OCI-LY7 (cell line): ENCODE measurements around the gene C16orf78. TPM values are rescaled to one million over a fixed set of nuclear protein-coding genes. Genes with fewer than 3 reads are reported as not detected.

Experiments
- Bru-seq: library from RNA; stranded (reverse); fragments of 400-500 nt; gene quantifications from one replicate; lab custom pipeline; 2021; lab: Mats Ljungman, UMichigan
- BruChase-seq, 2 experiments: library from RNA; stranded (reverse); fragments of 400-500 nt; gene quantifications; one replicate each; lab custom pipeline; 2021; lab: Mats Ljungman, UMichigan
- BruUV-seq: library from RNA; stranded (reverse); fragments of 400-500 nt; replicated peaks from 2 replicates; lab custom pipeline; 2021; lab: Mats Ljungman, UMichigan
- CTCF ChIA-PET: fragments of 300-600 bp; sonication (Branson Sonifier 250); formaldehyde crosslinking; loops from one replicate; lab custom pipeline; 2022; ENCODE audit warnings: antibody characterized with exemption; ENCODE audit not compliant: unreplicated experiment; lab: Charles Lee
- POLR2A ChIA-PET: fragments of 300-600 bp; sonication (Branson Sonifier 250); formaldehyde crosslinking; loops from one replicate; lab custom pipeline; 2022; ENCODE audit warnings: antibody characterized with exemption; lab: Charles Lee
- DNase-seq: peaks from one replicate; pipeline ENCODE4 v3.0.0-alpha.2; 2015; ENCODE audit warnings: low spot score
- H2AFZ ChIP-seq: fragments of 200-600 bp; sonication (generic), shearing (Covaris generic); 2 replicates; pipeline ENCODE4 v1.6.1; 2014; ENCODE audit warnings: mild to moderate bottlenecking, antibody characterized with exemption, low read length, moderate library complexity
- H3K27ac ChIP-seq: fragments of 200-600 bp; sonication (generic); 2 replicates; pipeline ENCODE4 v1.5.1; 2014; ENCODE audit warnings: mixed run types, low read depth, mild to moderate bottlenecking, moderate library complexity, low read length, inconsistent platforms; ENCODE audit not compliant: poor library complexity, severe bottlenecking
- H3K36me3 ChIP-seq: fragments of 200-600 bp; sonication (generic); 2 replicates; pipeline ENCODE4 v1.6.1; 2014; ENCODE audit warnings: mild to moderate bottlenecking, antibody characterized with exemption, low read length, moderate library complexity, mixed read lengths; ENCODE audit not compliant: insufficient read depth
- H3K4me1 ChIP-seq: fragments of 200-600 bp; sonication (generic); 2 replicates; pipeline ENCODE4 v1.5.1; 2014; ENCODE audit warnings: mild to moderate bottlenecking, low read length; ENCODE audit not compliant: insufficient read depth, poor library complexity, severe bottlenecking
- H3K4me2 ChIP-seq: fragments of 200-600 bp; sonication (generic); 2 replicates; pipeline ENCODE4 v1.6.1; 2014; ENCODE audit warnings: mild to moderate bottlenecking, low read length
- H3K4me3 ChIP-seq: fragments of 200-600 bp; sonication (generic); 2 replicates; pipeline ENCODE4 v1.5.1; 2014; ENCODE audit warnings: mild to moderate bottlenecking, low read depth, low read length; ENCODE audit not compliant: poor library complexity, severe bottlenecking
- H3K79me2 ChIP-seq: fragments of 200-600 bp; sonication (generic); 2 replicates; pipeline ENCODE4 v1.6.1; 2016; ENCODE audit warnings: low read depth, mild to moderate bottlenecking, low read length, moderate library complexity, mixed read lengths; ENCODE audit not compliant: insufficient read depth
- H3K9me2 ChIP-seq: fragments of 200-600 bp; sonication (generic); 2 replicates; pipeline ENCODE4 v1.6.1; 2016; ENCODE audit warnings: mild to moderate bottlenecking, low read length, mixed read lengths; ENCODE audit not compliant: insufficient read depth
- H3K9me3 ChIP-seq: fragments of 200-600 bp; sonication (generic); 2 replicates; pipeline ENCODE4 v1.6.1; 2014; ENCODE audit warnings: mild to moderate bottlenecking, mixed run types, low read length, mixed read lengths
- H4K20me1 ChIP-seq: fragments of 200-600 bp; sonication (generic); 2 replicates; pipeline ENCODE4 v1.6.1; 2014; ENCODE audit warnings: mild to moderate bottlenecking, antibody characterized with exemption, low read length, moderate library complexity, mixed read lengths; ENCODE audit not compliant: insufficient read depth
- EZH2phosphoT487 ChIP-seq: fragments of 200-600 bp; sonication (generic); IDR thresholded peaks from 2 replicates; pipeline ENCODE4 v1.6.1; 2018; ENCODE audit warnings: low read depth, borderline replicate concordance, mild to moderate bottlenecking, mixed run types, antibody characterized with exemption, low read length, moderate library complexity, mixed read lengths
- intact Hi-C: fragments of 100-400 bp; cut with micrococcal nuclease; formaldehyde crosslinking; loops from one replicate; pipeline ENCODE4 v1.10.0; 2022; ENCODE audit not compliant: unreplicated experiment
- long read RNA-seq: library from polyadenylated mRNA; stranded (forward); transcript quantifications from one replicate; pipeline ENCODE4 v2.0.0, GENCODE V29; 2022
- total RNA-seq, 2 experiments: library from RNA; depleted of rRNA in 1 of 2; stranded (reverse); fragments of >200 nt in 1 of 2; shearing (Covaris generic) in 1 of 2; gene quantifications; 2 replicates each; pipeline ENCODE4 v1.2.3, GENCODE V29; 2014 to 2022
- TF ChIP-seq, protein P1 (sequence below): fragments of 200-600 bp; sonication (generic); conservative IDR thresholded peaks from 2 replicates; pipeline ENCODE4 v1.5.1; 2014; ENCODE audit warnings: mild to moderate bottlenecking, antibody characterized with exemption, low read length, moderate library complexity, mixed read lengths

C16orf78 gene
- total RNA-seq (2014; rRNA removed; shearing (Covaris generic)) (not detected in 2 replicates), total RNA-seq (2022) (not detected in 2 replicates), Bru-seq, nascent RNA (percentile 5 among the genes with signal in this experiment), BruChase-seq, experiment 1, labeled RNA remaining after a 6-hour chase (not detected), BruChase-seq, experiment 2, labeled RNA remaining after a 2-hour chase (not detected)
- long read RNA-seq, result 0 reads

DNA sequence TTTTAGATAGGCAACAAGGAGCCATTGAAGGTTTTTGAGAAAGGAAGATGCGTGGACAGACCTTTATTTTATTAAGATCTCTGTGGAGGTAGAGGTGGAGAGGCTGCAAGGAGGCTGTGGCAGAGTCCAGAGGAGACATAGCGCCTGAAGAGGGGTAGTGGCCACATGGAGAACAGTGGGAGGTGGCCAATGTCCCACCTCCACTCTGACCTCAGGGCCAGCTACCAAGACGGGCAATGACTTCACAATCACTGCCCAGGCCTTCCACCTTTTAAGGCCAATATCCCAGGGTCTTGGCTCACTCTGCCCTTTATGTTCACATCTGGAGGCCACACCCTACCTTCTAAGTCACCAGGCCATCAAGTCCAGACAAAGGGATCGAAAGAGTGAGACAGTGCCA is at the start of gene C16orf78:
TSS of gene C16orf78 (plus strand) at position 301 of the 400 bp plus-strand sequence. CDS start 136 bp downstream, outside the sequence.
- Histone ChIP-seq H2AFZ (no peak within 1 kb of the TSS), H4K20me1 (no peaks in the 10 kb centered on the region), H3K4me1 (peaks cover 3% of the 10 kb centered on the region), H3K36me3 (no peaks in the 10 kb centered on the region), H3K4me3 (no peak within 1 kb of the TSS), H3K9me3 (peaks cover 9% of the 10 kb centered on the region; the same call in 1 of the 2 replicates), H3K27ac (no peak within 1 kb of the TSS), H3K4me2 (no peak within 1 kb of the TSS), H3K9me2 (no peaks in the 10 kb centered on the region), H3K79me2 (no peaks in the 10 kb centered on the region)
- no TSS peak for BruUV-seq
- ChIA-PET POLR2A (no interaction called here), CTCF (no interaction called here)
- intact Hi-C loops, result no loop called here
- no peak for TF ChIP-seq EZH2phosphoT487
- TF ChIP-seq, protein P1, sequence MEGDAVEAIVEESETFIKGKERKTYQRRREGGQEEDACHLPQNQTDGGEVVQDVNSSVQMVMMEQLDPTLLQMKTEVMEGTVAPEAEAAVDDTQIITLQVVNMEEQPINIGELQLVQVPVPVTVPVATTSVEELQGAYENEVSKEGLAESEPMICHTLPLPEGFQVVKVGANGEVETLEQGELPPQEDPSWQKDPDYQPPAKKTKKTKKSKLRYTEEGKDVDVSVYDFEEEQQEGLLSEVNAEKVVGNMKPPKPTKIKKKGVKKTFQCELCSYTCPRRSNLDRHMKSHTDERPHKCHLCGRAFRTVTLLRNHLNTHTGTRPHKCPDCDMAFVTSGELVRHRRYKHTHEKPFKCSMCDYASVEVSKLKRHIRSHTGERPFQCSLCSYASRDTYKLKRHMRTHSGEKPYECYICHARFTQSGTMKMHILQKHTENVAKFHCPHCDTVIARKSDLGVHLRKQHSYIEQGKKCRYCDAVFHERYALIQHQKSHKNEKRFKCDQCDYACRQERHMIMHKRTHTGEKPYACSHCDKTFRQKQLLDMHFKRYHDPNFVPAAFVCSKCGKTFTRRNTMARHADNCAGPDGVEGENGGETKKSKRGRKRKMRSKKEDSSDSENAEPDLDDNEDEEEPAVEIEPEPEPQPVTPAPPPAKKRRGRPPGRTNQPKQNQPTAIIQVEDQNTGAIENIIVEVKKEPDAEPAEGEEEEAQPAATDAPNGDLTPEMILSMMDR, result no peak
- no peak for DNase-seq

DNA sequence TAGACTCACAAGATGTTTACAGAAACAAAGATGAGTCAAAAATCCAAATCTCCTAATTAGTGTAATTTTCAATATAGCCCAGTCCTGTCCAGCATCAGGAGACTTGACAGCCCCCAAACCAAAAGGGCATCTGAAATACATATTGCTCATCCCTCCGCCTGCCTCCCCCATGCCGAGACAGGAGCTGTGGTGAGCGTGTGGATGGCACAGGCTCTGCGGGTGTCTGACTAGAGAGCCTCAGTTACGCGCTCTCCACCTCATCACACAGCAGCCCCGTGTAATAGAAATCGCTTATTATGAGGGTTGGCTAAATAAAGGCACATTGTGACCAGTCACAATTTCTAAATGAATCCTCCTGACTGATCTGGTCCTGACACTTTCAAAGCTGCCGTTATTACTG is 48.9 kb upstream of the C16orf78 start:
- no peaks in the 10 kb centered on the region for H3K36me3 ChIP-seq
- H3K27ac ChIP-seq, result no peak overlapping the region
- no peaks in the 10 kb centered on the region for H4K20me1 ChIP-seq
- no peaks in the 10 kb centered on the region for H3K9me3 ChIP-seq
- no peak overlapping the region for H2AFZ ChIP-seq
- intact Hi-C loops, result no loop called here
- H3K9me2 ChIP-seq, result no peaks in the 10 kb centered on the region
- no peaks in the 10 kb centered on the region for H3K4me1 ChIP-seq
- H3K4me3 ChIP-seq, result no peak overlapping the region
- TF ChIP-seq, protein P1, result no peak
- no peak for TF ChIP-seq EZH2phosphoT487
- no peaks in the 10 kb centered on the region for H3K79me2 ChIP-seq
- H3K4me2 ChIP-seq, result no peak overlapping the region
- DNase-seq, result no peak
- ChIA-PET CTCF (no interaction called here), POLR2A (no interaction called here)
- BruUV-seq, result no TSS peak

GRCh38 chr16:49327466-49327865 is 46.1 kb upstream of the C16orf78 start:
- no peaks in the 10 kb centered on the region for H3K9me2 ChIP-seq
- TF ChIP-seq, protein P1, result no peak
- no peak for TF ChIP-seq EZH2phosphoT487
- DNase-seq, result no peak
- H3K9me3 ChIP-seq, result no peaks in the 10 kb centered on the region
- no peaks in the 10 kb centered on the region for H3K79me2 ChIP-seq
- no peaks in the 10 kb centered on the region for H3K36me3 ChIP-seq
- ChIA-PET CTCF (no interaction called here), POLR2A (no interaction called here)
- no peak overlapping the region for H2AFZ ChIP-seq
- BruUV-seq, result no TSS peak
- intact Hi-C loops, result no loop called here
- no peaks in the 10 kb centered on the region for H3K4me1 ChIP-seq
- no peak overlapping the region for H3K4me2 ChIP-seq
- no peak overlapping the region for H3K4me3 ChIP-seq
- H3K27ac ChIP-seq, result no peak overlapping the region
- no peaks in the 10 kb centered on the region for H4K20me1 ChIP-seq
